ENCODE data around the gene RPL9. TPM values are rescaled to one million over a fixed set of nuclear protein-coding genes. Genes with fewer than 3 reads are reported as not detected.
A peak's percentile ranks its signal among the peaks of the same experiment; 100 is the strongest.

RPL9 gene
- polyA plus RNA-seq, 1 donor (not counting 4 experiments of a cell fraction or from before 2014, with no cell fraction given), result 1,522 TPM

DNA sequence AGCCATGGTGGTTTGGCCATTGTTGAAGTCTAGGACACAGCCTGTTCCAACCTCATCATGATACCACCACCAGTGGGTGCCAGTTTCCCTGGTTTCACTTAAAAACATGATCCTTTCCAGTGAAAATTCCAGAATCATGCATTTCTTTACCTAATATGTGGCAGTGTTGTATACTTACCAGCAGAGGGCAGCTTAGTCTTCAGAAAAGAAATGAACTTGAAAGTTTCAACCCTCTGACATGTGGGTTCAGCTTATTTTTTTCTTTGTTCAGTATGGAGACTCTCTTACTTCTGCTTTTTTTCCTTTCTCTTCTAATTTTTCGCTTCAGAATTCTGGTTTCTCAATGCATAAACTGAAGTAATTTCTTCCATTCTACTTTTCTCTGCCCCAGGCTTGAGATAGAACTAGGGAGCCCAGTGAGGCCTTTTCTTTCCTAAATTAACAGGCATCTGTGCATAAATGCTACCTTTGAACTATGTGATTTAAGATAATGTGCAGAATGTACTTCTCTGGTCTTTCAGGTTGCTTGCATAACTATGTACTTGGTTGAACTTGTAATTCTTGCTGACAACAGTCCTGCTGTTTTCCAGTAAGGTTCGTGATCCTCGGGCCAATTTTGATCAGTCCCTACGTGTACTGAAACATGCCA, 10.8 kb upstream of the RPL9 start:
- Histone ChIP-seq H3K9me1 (ENCODE audit: control insufficient read depth, extremely low read depth, insufficient read depth, low read length) (no peaks in the 10 kb centered on the region), H3K36me3 (ENCODE audit: control insufficient read depth in 2 of 2, extremely low read depth in 1 of 2, insufficient read depth in 2 of 2, low read length in 2 of 2) (peaks cover 6 to 27% of the 10 kb centered on the region in 2 experiments), H3K4me3 (ENCODE audit: control insufficient read depth in 2 of 3, extremely low read depth in 1 of 3, insufficient read depth in 2 of 3, low read depth in 1 of 3, low read length in 3 of 3) (no peak overlapping the region), H3K27me3 (ENCODE audit: control insufficient read depth, extremely low read depth, insufficient read depth, low read length) (no peaks in the 10 kb centered on the region), H3K4me2 (ENCODE audit: control insufficient read depth, extremely low read depth, insufficient read depth, low read depth, low read length) (no peak overlapping the region), H2AFZ (ENCODE audit: control insufficient read depth, low read length) (no peak overlapping the region), H3K4me1 (ENCODE audit: control insufficient read depth, extremely low read depth, insufficient read depth, low read length) (no peaks in the 10 kb centered on the region), H3K27ac (ENCODE audit: control insufficient read depth, insufficient read depth, low read length) (no peak overlapping the region), H4K20me1 (ENCODE audit: control insufficient read depth, extremely low read depth, insufficient read depth, low read length) (no peaks in the 10 kb centered on the region), H3K9ac (ENCODE audit: control insufficient read depth, extremely low read depth, insufficient read depth, low read length) (no peak overlapping the region), H3K9me3 (ENCODE audit: control insufficient read depth, low read depth, low read length) (no peaks in the 10 kb centered on the region), H3K79me2 (ENCODE audit: control insufficient read depth, insufficient read depth, low read length) (no peaks in the 10 kb centered on the region)
- TF ChIP-seq EZH2 (IDR thresholded peaks at IDR 0.05; ENCODE audit: low read length) (no peak), CTCF (optimal IDR thresholded peaks at IDR 0.05 in 1 of 3, IDR thresholded peaks at IDR 0.05 in 1 of 3, conservative IDR thresholded peaks at IDR 0.05 in 1 of 3; ENCODE audit: extremely low read depth in 1 of 3, insufficient read depth in 2 of 3, low read length in 3 of 3) (peak; percentile 49 to 89 (median 57))
- dilution Hi-C loops (cut with MboI; ENCODE audit: extremely low pct_ligation_motif_present, low sequenced_read_pairs), result no loop called here
- FAIRE-seq, result peak; percentile 83
- no peak for DNase-seq (ENCODE audit: low read depth, low spot score)

DNA sequence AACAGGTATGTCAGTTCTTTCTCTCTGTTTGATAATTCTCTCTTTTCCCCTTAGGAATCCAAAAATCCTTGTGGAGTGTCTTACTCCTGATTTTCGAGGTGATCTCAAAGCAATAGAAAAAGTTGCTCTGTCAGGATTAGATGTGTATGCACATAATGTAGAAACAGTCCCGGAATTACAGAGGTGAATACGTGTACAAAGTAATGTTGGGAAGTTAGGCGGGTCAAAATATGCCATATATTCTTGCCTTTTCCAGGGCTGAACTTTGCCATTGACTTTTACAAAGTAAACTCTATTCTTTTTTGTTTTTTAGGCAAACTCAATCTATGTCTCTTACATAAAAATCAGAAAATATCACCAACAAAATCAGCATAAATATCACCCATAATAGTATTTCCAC, 8.7 kb upstream of the RPL9 start:
- Histone ChIP-seq H3K79me2 (ENCODE audit: control insufficient read depth, insufficient read depth, low read length) (no peaks in the 10 kb centered on the region), H3K4me1 (ENCODE audit: control insufficient read depth, extremely low read depth, insufficient read depth, low read length) (no peaks in the 10 kb centered on the region), H2AFZ (ENCODE audit: control insufficient read depth, low read length) (no peak overlapping the region), H3K9me3 (ENCODE audit: control insufficient read depth, low read depth, low read length) (no peaks in the 10 kb centered on the region), H4K20me1 (ENCODE audit: control insufficient read depth, extremely low read depth, insufficient read depth, low read length) (no peaks in the 10 kb centered on the region), H3K9me1 (ENCODE audit: control insufficient read depth, extremely low read depth, insufficient read depth, low read length) (no peaks in the 10 kb centered on the region), H3K4me2 (ENCODE audit: control insufficient read depth, extremely low read depth, insufficient read depth, low read depth, low read length) (no peak overlapping the region), H3K4me3 (ENCODE audit: control insufficient read depth in 2 of 3, extremely low read depth in 1 of 3, insufficient read depth in 2 of 3, low read depth in 1 of 3, low read length in 3 of 3) (no peak overlapping the region), H3K27me3 (ENCODE audit: control insufficient read depth, extremely low read depth, insufficient read depth, low read length) (no peaks in the 10 kb centered on the region), H3K36me3 (ENCODE audit: control insufficient read depth in 2 of 2, extremely low read depth in 1 of 2, insufficient read depth in 2 of 2, low read length in 2 of 2) (peaks cover 6 to 27% of the 10 kb centered on the region in 2 experiments), H3K27ac (ENCODE audit: control insufficient read depth, insufficient read depth, low read length) (no peak overlapping the region), H3K9ac (ENCODE audit: control insufficient read depth, extremely low read depth, insufficient read depth, low read length) (no peak overlapping the region)
- dilution Hi-C loops (cut with MboI; ENCODE audit: extremely low pct_ligation_motif_present, low sequenced_read_pairs), result no loop called here
- no peak for TF ChIP-seq CTCF (optimal IDR thresholded peaks at IDR 0.05 in 1 of 3, IDR thresholded peaks at IDR 0.05 in 1 of 3, conservative IDR thresholded peaks at IDR 0.05 in 1 of 3; ENCODE audit: extremely low read depth in 1 of 3, insufficient read depth in 2 of 3, low read length in 3 of 3)
- TF ChIP-seq EZH2 (IDR thresholded peaks at IDR 0.05; ENCODE audit: low read length), result no peak
- FAIRE-seq, result no peak
- no peak for DNase-seq (ENCODE audit: low read depth, low spot score)
